GM06990 (cell line): Measurements from ENCODE around the gene ZNF503.
A peak's percentile ranks its signal among the peaks of the same experiment; 100 is the strongest.

Source experiments
- DNase-seq: peaks from one replicate; pipeline ENCODE4 v3.0.0-alpha.2; 2011; ENCODE audit not compliant: insufficient read length; ENCODE audit errors: extremely low read depth
- H3K27me3 ChIP-seq: replicated peaks from 2 replicates; pipeline ENCODE4 v1.6.0; 2011; ENCODE audit warnings: low read length; ENCODE audit not compliant: control insufficient read depth, insufficient read depth
- H3K36me3 ChIP-seq: 2 replicates; pipeline ENCODE4 v1.5.1; 2011; ENCODE audit warnings: low read length; ENCODE audit not compliant: control insufficient read depth, insufficient read depth
- H3K4me3 ChIP-seq: replicated peaks from 2 replicates; pipeline ENCODE4 v1.5.1; 2011; ENCODE audit warnings: low read depth, mild to moderate bottlenecking, control low read depth, low read length
- TF ChIP-seq, protein P1 (sequence below): IDR thresholded peaks from 2 replicates; pipeline ENCODE4 v1.5.1; 2011; ENCODE audit warnings: low read length, control low read depth, mild to moderate bottlenecking, inconsistent platforms; ENCODE audit not compliant: insufficient read depth, poor library complexity, severe bottlenecking

Gene ZNF503, protein sequence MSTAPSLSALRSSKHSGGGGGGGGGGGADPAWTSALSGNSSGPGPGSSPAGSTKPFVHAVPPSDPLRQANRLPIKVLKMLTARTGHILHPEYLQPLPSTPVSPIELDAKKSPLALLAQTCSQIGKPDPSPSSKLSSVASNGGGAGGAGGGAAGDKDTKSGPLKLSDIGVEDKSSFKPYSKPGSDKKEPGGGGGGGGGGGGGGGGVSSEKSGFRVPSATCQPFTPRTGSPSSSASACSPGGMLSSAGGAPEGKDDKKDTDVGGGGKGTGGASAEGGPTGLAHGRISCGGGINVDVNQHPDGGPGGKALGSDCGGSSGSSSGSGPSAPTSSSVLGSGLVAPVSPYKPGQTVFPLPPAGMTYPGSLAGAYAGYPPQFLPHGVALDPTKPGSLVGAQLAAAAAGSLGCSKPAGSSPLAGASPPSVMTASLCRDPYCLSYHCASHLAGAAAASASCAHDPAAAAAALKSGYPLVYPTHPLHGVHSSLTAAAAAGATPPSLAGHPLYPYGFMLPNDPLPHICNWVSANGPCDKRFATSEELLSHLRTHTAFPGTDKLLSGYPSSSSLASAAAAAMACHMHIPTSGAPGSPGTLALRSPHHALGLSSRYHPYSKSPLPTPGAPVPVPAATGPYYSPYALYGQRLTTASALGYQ

DNA sequence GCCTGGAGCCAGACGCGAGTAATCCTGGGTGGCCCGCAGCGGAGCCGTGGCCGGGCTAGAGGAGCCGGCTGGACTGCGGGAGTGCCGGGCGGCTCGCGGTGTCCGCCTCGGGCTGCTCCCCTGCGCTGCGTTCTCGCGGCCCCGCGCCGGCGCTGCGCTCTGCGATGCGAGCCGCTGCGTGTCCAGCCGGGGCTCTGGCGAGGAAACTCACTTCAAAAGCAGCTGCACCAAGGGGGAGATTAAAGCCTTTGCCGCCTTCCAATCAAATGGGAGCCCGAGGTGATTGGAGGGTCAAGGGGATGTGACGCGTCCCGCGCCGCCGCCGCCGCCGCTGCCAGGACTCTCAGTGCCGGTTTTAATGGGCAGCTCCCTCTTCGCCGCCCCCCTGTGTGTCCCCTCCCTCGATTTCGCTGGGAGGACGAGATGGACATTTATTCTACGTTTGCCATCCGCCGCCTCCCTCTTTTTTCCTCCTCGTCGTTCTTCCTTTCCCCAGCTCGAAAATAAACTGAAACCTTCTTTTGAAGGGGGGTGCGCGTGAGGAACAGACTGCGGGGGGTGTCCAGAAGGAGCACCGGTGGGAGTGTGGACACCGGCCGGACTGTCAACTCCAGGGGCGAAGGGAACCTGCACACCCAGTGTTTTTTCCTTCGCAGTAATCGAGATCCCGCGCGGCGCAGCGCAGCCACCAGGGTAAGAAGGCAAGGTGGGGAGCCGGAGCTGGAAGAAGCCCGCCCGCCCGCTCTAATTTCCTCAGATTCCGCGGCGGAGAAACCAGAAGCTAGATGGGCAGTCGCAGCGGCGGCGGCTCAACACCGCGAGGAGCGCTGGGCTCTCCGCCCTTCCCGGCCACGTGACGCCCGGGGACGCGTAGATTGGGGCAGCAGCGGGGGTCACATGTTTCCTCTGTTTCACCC is at the start of gene ZNF503:
TSS of gene ZNF503 (minus strand) at position 196 of the 917 bp plus-strand sequence. CDS start 345 bp downstream, outside the sequence.
- Histone ChIP-seq H3K27me3 (peaks cover 2% of the 10 kb centered on the region; the same call in 1 of the 2 replicates), H3K4me3 (peak within 1 kb of the TSS; percentile 61), H3K36me3 (no peaks in the 10 kb centered on the region)
- TF ChIP-seq, protein P1, sequence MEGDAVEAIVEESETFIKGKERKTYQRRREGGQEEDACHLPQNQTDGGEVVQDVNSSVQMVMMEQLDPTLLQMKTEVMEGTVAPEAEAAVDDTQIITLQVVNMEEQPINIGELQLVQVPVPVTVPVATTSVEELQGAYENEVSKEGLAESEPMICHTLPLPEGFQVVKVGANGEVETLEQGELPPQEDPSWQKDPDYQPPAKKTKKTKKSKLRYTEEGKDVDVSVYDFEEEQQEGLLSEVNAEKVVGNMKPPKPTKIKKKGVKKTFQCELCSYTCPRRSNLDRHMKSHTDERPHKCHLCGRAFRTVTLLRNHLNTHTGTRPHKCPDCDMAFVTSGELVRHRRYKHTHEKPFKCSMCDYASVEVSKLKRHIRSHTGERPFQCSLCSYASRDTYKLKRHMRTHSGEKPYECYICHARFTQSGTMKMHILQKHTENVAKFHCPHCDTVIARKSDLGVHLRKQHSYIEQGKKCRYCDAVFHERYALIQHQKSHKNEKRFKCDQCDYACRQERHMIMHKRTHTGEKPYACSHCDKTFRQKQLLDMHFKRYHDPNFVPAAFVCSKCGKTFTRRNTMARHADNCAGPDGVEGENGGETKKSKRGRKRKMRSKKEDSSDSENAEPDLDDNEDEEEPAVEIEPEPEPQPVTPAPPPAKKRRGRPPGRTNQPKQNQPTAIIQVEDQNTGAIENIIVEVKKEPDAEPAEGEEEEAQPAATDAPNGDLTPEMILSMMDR, result no peak
- peak; percentile 56 for DNase-seq

DNA sequence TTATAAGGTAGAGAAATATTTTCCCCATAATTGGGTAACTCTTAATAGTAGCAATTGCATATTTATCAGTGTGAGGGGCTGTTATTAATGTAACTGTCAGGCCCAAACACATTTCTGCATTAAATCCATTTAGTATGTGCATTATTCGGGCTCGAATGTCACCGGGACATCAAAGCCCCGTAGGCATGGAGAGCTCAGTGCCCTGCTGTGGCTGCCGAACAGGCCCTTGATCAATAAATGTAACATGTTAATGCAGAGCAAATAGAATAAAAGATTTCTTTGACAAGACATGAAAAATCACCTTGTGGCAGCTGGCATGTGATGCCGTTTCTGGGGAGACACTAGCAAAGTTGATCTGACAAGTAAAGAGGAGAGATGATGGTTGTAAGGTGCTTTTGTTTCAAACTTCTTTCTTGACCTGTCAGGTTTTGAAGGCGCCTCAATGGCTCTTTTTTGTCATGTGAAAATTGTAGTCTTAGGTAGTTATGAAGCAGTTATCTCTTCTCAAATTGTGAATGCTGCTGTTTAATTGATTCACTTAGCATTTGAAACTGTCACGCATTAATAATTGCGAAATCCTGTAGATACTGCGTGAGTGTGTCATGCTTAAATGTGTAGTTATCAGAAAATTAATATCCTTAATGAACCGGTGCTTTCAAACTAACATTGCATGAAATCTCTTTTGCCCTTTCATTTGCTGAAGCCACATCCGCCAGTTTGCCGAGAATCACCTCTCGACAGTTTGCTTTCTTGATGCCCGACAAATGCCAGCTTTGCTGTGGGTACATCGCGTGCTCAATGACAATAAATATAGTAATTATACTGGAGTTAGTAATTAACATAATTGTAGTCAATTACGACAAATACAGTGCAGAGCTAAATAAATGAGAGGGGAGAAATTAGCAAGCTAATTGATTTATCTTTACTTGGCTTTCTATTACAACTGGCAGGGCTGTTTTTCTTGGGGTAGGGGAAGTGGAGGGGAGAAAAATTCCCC is 49.4 kb upstream of the ZNF503 start:
- TF ChIP-seq, protein P1, result no peak
- no peak for DNase-seq
- Histone ChIP-seq H3K27me3 (no peaks in the 10 kb centered on the region), H3K4me3 (no peak overlapping the region), H3K36me3 (no peaks in the 10 kb centered on the region)

DNA sequence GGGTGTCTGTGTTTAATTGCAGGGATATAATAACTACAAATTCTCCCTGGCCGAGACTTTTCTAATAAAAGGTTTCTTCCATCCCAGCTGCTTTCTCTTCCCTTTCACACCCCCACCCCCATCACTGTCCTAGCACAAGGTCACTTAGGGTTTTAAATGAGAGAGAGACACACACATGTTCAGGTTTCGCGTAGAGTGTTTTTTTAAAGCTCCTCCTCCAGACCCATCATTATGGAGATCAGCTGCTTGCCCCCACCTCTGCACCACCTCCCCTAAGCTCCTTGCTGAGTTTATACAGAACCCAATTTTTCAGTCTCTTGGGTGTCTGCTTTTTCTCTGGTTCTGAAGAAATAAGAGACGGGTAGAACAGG is 48.5 kb upstream of the ZNF503 start:
- Histone ChIP-seq H3K4me3 (no peak overlapping the region), H3K27me3 (no peaks in the 10 kb centered on the region)
- DNase-seq, result no peak

DNA sequence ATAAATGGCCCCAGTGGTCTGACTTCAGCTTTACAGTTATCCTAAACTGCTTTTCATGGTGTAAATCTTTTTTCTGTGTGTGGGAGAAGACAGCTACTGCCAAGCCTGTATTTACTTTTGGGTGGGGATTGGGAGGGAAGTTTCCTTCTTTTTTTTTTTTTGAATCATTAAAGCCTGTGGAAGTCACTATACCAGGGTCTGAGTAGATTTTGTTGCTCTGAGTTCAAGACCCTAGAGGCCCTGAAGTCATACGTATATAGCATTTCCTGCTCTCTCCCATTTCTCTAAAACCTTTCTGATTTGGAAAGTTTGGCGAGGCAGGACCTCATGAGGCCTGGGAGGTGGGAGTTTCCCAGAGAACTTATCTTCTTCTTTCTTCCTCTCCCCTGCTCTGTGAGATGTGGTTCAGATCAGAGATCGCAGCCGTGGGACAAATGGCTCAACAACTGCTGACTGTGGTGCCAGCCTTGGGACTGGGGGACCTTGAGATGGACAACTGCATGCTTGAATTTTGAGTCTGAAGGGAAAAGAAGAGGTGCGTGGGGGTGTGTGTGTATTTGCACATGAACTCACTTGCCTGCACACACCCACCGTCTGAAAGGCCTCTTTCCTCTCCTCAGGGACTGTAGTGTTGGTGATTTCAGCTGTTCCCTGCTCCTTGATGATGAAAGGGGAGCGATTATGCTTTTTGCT is 48.0 kb upstream of the ZNF503 start:
- no peaks in the 10 kb centered on the region for H3K27me3 ChIP-seq
- DNase-seq, result no peak
- TF ChIP-seq, protein P1, result no peak
- no peaks in the 10 kb centered on the region for H3K36me3 ChIP-seq
- no peak overlapping the region for H3K4me3 ChIP-seq

More for the DNA sequence above, 48.5 kb upstream of the ZNF503 start:
- TF ChIP-seq, protein P1, result no peak
- no peaks in the 10 kb centered on the region for H3K36me3 ChIP-seq
